HepG2 (cell line): Measurements from ENCODE around the gene PARP6. TPM values are rescaled to one million over a fixed set of nuclear protein-coding genes. Genes with fewer than 3 reads are reported as not detected.

ENCODE experiments used
- ATAC-seq: fragments of 200-7000 bp; cut with Tn5 transposase; 3 replicates; pipeline ENCODE4 v1.9.1; 2020; ENCODE audit warnings: mild to moderate bottlenecking, moderate library complexity
- BruUV-seq: library from RNA; stranded (reverse); fragments of 400-500 nt; replicated peaks from 2 replicates; lab custom pipeline; 2021; lab: Mats Ljungman, UMichigan
- CTCF ChIA-PET: fragments of 300-600 bp; formaldehyde crosslinking; extraction: SDS; loops from one replicate; lab custom pipeline; 2021; ENCODE audit warnings: low total read pairs, inconsistent platforms, low intra/inter-chr PET ratio; lab: Yijun Ruan, JAX
- POLR2A ChIA-PET: fragments of 350-600 bp; sonication (Branson Sonifier 250); formaldehyde crosslinking; loops from one replicate; lab custom pipeline; 2020; ENCODE audit warnings: antibody characterized with exemption, inconsistent platforms; lab: Yijun Ruan, JAX
- DNase-seq: peaks from one replicate; pipeline ENCODE4 v3.0.0-alpha.2; 2015; ENCODE audit warnings: low spot score
- FAIRE-seq: peaks from 3 replicates; lab custom pipeline; 2011; peaks lifted over from hg19 to GRCh38; lab: Jason Lieb, UNC
- H2AFZ ChIP-seq: one replicate; pipeline ENCODE4 v1.6.1; 2011; ENCODE audit warnings: low read length, inconsistent platforms
- H3K27ac ChIP-seq: fragments of 300-600 bp; 3 replicates; pipeline ENCODE4 v1.8.0; 2011; ENCODE audit warnings: mixed run types, mild to moderate bottlenecking, mixed read lengths, low read length, inconsistent platforms; ENCODE audit not compliant: insufficient read depth; ENCODE audit errors: extremely low read length
- H3K27me3 ChIP-seq, 2 experiments: fragments of 200-600 bp in 1 of 2; 2 replicates in 1 of 2; 3 replicates in 1 of 2; pipeline versions ENCODE4 v1.6.0 to v1.8.0; 2011; ENCODE audit warnings: low read length in 2 of 2, mild to moderate bottlenecking in 2 of 2, moderate library complexity in 2 of 2, inconsistent platforms in 1 of 2; ENCODE audit not compliant: insufficient read depth in 2 of 2, control insufficient read depth in 1 of 2
- H3K36me3 ChIP-seq, 2 experiments: fragments of 200-600 bp in 1 of 2; replicated peaks in 1 of 2; 2 replicates in 1 of 2; 3 replicates in 1 of 2; pipeline versions ENCODE4 v1.5.1 to v1.8.0; 2011; ENCODE audit warnings: low read length in 2 of 2, inconsistent platforms in 1 of 2; ENCODE audit not compliant: insufficient read depth in 2 of 2, control insufficient read depth in 1 of 2
- H3K4me1 ChIP-seq: 2 replicates; pipeline ENCODE4 v1.5.1; 2012; ENCODE audit warnings: low read length, inconsistent platforms; ENCODE audit not compliant: insufficient read depth
- H3K4me2 ChIP-seq: 2 replicates; pipeline ENCODE4 v1.6.0; 2011; ENCODE audit warnings: low read depth, low read length, inconsistent platforms
- H3K4me3 ChIP-seq, 3 experiments: fragments of 200-600 bp in 1 of 3; sonication (generic), shearing (Covaris generic) in 1 of 3; replicated peaks in 1 of 3; 2 replicates each; pipeline ENCODE4 v1.5.1; 2011 to 2016; ENCODE audit warnings: low read length in 3 of 3, inconsistent platforms in 2 of 3, low read depth in 2 of 3, mild to moderate bottlenecking in 2 of 3, control low read depth in 1 of 3, mixed read lengths in 1 of 3; ENCODE audit not compliant: insufficient read depth in 1 of 3
- H3K79me2 ChIP-seq: one replicate; pipeline ENCODE4 v1.6.1; 2011; ENCODE audit warnings: low read length, inconsistent platforms; ENCODE audit not compliant: insufficient read depth
- H3K9ac ChIP-seq: 2 replicates; pipeline ENCODE4 v1.6.0; 2011; ENCODE audit warnings: mild to moderate bottlenecking, low read depth, low read length, inconsistent platforms; ENCODE audit not compliant: insufficient read depth
- H3K9me3 ChIP-seq: 2 replicates; pipeline ENCODE4 v1.5.1; 2012; ENCODE audit warnings: mild to moderate bottlenecking, low read length
- H4K20me1 ChIP-seq: 2 replicates; pipeline ENCODE4 v1.6.0; 2011; ENCODE audit warnings: inconsistent platforms, mild to moderate bottlenecking, low read length, moderate library complexity; ENCODE audit not compliant: insufficient read depth
- ELF4 ChIP-seq: sonication (generic); formaldehyde crosslinking; IDR thresholded peaks from 2 replicates; pipeline ENCODE4 v1.5.0; 2020; ENCODE audit warnings: missing genetic modification reagents, mild to moderate bottlenecking, moderate library complexity, borderline replicate concordance
- FOXK1 ChIP-seq: sonication (generic); formaldehyde crosslinking; IDR thresholded peaks from 2 replicates; pipeline ENCODE4 v1.4.0; 2020; ENCODE audit warnings: low read depth, missing genetic modification reagents, borderline replicate concordance
- KAT7 ChIP-seq: IDR thresholded peaks from 2 replicates; pipeline ENCODE4 v1.6.1; 2018; ENCODE audit warnings: borderline replicate concordance, missing compliant biosample characterization
- PCBP1 ChIP-seq: fragments of 200-400 bp; formaldehyde crosslinking; IDR thresholded peaks from 2 replicates; pipeline ENCODE4 v1.6.1; 2017; ENCODE audit warnings: mild to moderate bottlenecking, low read depth, low read length, borderline replicate concordance
- RARA ChIP-seq: IDR thresholded peaks from 2 replicates; pipeline ENCODE4 v1.6.1; 2016; ENCODE audit warnings: missing genetic modification reagents, missing compliant biosample characterization
- SIN3A ChIP-seq: IDR thresholded peaks from 2 replicates; pipeline ENCODE4 v1.6.1; 2011; ENCODE audit warnings: low read depth, mild to moderate bottlenecking, control low read depth, low read length, borderline replicate concordance
- ZNF34 ChIP-seq: sonication (generic); formaldehyde crosslinking; IDR thresholded peaks from 2 replicates; pipeline ENCODE4 v1.4.0; 2020; ENCODE audit warnings: mild to moderate bottlenecking, missing genetic modification reagents, borderline replicate concordance
- ZNF468 ChIP-seq: sonication (generic); formaldehyde crosslinking; IDR thresholded peaks from 2 replicates; pipeline ENCODE4 v1.8.0; 2022; ENCODE audit warnings: mild to moderate bottlenecking, moderate library complexity, missing genetic modification reagents
- ZNF564 ChIP-seq: sonication (generic); formaldehyde crosslinking; IDR thresholded peaks from 2 replicates; pipeline ENCODE4 v1.8.1; 2023; ENCODE audit warnings: mild to moderate bottlenecking, missing genetic modification reagents
- ZNF878 ChIP-seq: sonication (generic); formaldehyde crosslinking; IDR thresholded peaks from 2 replicates; pipeline ENCODE4 v1.8.1; 2023; ENCODE audit warnings: mild to moderate bottlenecking, missing genetic modification reagents, moderate library complexity
- WGBS: methylation state at CpG from one replicate; pipeline ENCODE4 v1.1.6; 2017; ENCODE audit warnings: low lambda C conversion rate; 5-methylcytosine and 5-hydroxymethylcytosine counted together
- in situ Hi-C: cut with HindIII; loops from 2 replicates; pipeline ENCODE4 v1.10.0; 2017; ENCODE audit warnings: low pct_unique_long_range_greater_than_20kb; ENCODE audit not compliant: extremely low pct_ligation_motif_present
- intact Hi-C: fragments of 100-400 bp; cut with micrococcal nuclease; formaldehyde crosslinking; loops from one replicate; pipeline ENCODE4 v1.10.0; 2022; ENCODE audit not compliant: unreplicated experiment
- polyA plus RNA-seq, 8 experiments: library from polyadenylated mRNA; depleted of rRNA in 3 of 8; stranded (reverse) in 7 of 8; unstranded in 1 of 8; fragments of >200 nt; fragmentation: Illumina TruSeq in 4 of 8; extraction: Trizol in 4 of 8; gene quantifications; 2 replicates each; pipeline versions ENCODE4 v1.2.1 to v1.2.3, GENCODE V29; 2011 to 2016; ENCODE audit warnings: low read depth in 4 of 8, missing spikeins in 1 of 8, mixed read lengths in 1 of 8; ENCODE audit not compliant: insufficient read depth in 1 of 8
- total RNA-seq, 5 experiments: library from RNA; depleted of rRNA; stranded (reverse); fragments of >200 nt; fragmentation: Illumina TruSeq; extraction: Trizol; gene quantifications; 2 replicates each; pipeline ENCODE4 v1.2.3, GENCODE V29; 2016; ENCODE audit warnings: low read depth in 1 of 5
- TF ChIP-seq, protein P1 (sequence below): fragments of 450-650 bp; IDR thresholded peaks from 2 replicates; pipeline ENCODE4 v1.6.1; 2016
- TF ChIP-seq, protein P2 (sequence below): sonication (generic); formaldehyde crosslinking; IDR thresholded peaks from 2 replicates; pipeline ENCODE4 v1.5.1; 2020; ENCODE audit warnings: mild to moderate bottlenecking, missing genetic modification reagents, borderline replicate concordance
- TF ChIP-seq, protein P3 (sequence below): sonication (generic); formaldehyde crosslinking; IDR thresholded peaks from 2 replicates; pipeline ENCODE4 v1.4.0; 2020; ENCODE audit warnings: missing genetic modification reagents
- TF ChIP-seq, protein P4 (sequence below): sonication (generic); formaldehyde crosslinking; IDR thresholded peaks from 2 replicates; pipeline ENCODE4 v1.4.0; 2020; ENCODE audit warnings: missing genetic modification reagents

The PARP6 gene
- total and polyA plus RNA-seq, 2 of the 13 experiments (the other 11 are each of a cell fraction or from before 2014, with no cell fraction given), result 0.22 to 0.87 TPM

DNA sequence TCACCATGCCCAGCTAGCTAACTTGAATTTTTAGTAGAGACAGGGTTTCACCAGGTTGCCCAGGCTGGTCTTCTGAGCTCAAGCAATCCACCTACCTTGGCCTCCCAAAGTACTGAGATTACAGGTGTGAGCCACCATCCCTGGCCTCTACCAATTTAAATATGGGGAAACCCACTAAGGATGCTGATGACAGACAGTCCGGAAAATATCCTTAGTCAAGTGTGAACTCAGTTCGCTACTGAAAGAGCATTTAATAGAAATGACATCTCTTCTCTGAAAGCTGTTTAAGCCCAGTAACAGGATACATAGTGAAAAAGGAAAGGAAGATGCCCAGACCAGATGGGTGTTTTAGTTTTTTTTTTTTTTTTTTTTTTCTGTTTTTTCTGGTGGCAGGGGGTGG, 67.1 kb downstream of the PARP6 start:
- peaks cover under 1% of the 10 kb centered on the region; the same call in 1 of the 2 replicates for H3K4me1 ChIP-seq
- no peaks in the 10 kb centered on the region for H3K79me2 ChIP-seq
- no peak overlapping the region for H2AFZ ChIP-seq
- no peak overlapping the region for H3K4me3 ChIP-seq
- H3K9me3 ChIP-seq, result no peaks in the 10 kb centered on the region
- CTCF ChIA-PET, result no interaction called here
- no TSS peak for BruUV-seq
- H3K9ac ChIP-seq, result no peak overlapping the region
- ATAC-seq (no peak), FAIRE-seq (no peak), DNase-seq (no peak)
- H3K27me3 ChIP-seq, result no peaks in the 10 kb centered on the region
- peaks cover 87% of the 10 kb centered on the region for H4K20me1 ChIP-seq
- POLR2A ChIA-PET, result no interaction called here
- WGBS, result 96% methylated on average over 2 of the region's 2 CpGs
- H3K4me2 ChIP-seq, result no peak overlapping the region
- intact Hi-C loops, result no loop called here
- no peak overlapping the region for H3K27ac ChIP-seq
- in situ Hi-C loops, result no loop called here
- H3K36me3 ChIP-seq, result peaks cover 64 to 98% of the 10 kb centered on the region in 2 experiments
- TF ChIP-seq ELF4, result no peak
- TF ChIP-seq ZNF564 (CRISPR knock-in tag), result no peak
- no peak for TF ChIP-seq RARA
- no peak for TF ChIP-seq ZNF34
- TF ChIP-seq, protein P1, sequence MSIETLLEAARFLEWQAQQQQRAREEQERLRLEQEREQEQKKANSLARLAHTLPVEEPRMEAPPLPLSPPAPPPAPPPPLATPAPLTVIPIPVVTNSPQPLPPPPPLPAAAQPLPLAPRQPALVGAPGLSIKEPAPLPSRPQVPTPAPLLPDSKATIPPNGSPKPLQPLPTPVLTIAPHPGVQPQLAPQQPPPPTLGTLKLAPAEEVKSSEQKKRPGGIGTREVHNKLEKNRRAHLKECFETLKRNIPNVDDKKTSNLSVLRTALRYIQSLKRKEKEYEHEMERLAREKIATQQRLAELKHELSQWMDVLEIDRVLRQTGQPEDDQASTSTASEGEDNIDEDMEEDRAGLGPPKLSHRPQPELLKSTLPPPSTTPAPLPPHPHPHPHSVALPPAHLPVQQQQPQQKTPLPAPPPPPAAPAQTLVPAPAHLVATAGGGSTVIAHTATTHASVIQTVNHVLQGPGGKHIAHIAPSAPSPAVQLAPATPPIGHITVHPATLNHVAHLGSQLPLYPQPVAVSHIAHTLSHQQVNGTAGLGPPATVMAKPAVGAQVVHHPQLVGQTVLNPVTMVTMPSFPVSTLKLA, result no peak
- no peak for TF ChIP-seq ZNF468 (CRISPR knock-in tag)
- no peak for TF ChIP-seq PCBP1
- TF ChIP-seq KAT7 (CRISPR knock-in tag), result no peak
- TF ChIP-seq, protein P2, sequence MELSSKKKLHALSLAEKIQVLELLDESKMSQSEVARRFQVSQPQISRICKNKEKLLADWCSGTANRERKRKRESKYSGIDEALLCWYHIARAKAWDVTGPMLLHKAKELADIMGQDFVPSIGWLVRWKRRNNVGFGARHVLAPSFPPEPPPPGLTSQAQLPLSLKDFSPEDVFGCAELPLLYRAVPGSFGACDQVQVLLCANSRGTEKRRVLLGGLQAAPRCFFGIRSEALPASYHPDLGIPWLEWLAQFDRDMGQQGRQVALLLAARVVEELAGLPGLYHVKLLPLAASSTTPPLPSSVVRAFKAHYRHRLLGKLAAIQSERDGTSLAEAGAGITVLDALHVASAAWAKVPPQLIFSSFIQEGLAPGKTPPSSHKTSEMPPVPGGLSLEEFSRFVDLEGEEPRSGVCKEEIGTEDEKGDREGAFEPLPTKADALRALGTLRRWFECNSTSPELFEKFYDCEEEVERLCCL (CRISPR knock-in tag), result no peak
- no peak for TF ChIP-seq SIN3A
- TF ChIP-seq, protein P3, sequence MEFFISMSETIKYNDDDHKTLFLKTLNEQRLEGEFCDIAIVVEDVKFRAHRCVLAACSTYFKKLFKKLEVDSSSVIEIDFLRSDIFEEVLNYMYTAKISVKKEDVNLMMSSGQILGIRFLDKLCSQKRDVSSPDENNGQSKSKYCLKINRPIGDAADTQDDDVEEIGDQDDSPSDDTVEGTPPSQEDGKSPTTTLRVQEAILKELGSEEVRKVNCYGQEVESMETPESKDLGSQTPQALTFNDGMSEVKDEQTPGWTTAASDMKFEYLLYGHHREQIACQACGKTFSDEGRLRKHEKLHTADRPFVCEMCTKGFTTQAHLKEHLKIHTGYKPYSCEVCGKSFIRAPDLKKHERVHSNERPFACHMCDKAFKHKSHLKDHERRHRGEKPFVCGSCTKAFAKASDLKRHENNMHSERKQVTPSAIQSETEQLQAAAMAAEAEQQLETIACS (CRISPR knock-in tag), result no peak
- no peak for TF ChIP-seq ZNF878 (CRISPR knock-in tag)
- TF ChIP-seq, protein P4, sequence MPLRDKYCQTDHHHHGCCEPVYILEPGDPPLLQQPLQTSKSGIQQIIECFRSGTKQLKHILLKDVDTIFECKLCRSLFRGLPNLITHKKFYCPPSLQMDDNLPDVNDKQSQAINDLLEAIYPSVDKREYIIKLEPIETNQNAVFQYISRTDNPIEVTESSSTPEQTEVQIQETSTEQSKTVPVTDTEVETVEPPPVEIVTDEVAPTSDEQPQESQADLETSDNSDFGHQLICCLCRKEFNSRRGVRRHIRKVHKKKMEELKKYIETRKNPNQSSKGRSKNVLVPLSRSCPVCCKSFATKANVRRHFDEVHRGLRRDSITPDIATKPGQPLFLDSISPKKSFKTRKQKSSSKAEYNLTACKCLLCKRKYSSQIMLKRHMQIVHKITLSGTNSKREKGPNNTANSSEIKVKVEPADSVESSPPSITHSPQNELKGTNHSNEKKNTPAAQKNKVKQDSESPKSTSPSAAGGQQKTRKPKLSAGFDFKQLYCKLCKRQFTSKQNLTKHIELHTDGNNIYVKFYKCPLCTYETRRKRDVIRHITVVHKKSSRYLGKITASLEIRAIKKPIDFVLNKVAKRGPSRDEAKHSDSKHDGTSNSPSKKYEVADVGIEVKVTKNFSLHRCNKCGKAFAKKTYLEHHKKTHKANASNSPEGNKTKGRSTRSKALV (CRISPR knock-in tag), result no peak
- TF ChIP-seq FOXK1 (CRISPR knock-in tag), result no peak
